Measurements from ENCODE around the gene ATP2A3. TPM values are rescaled to one million over a fixed set of nuclear protein-coding genes. Genes with fewer than 3 reads are reported as not detected.
A peak's percentile ranks its signal among the peaks of the same experiment; 100 is the strongest.

The ATP2A3 gene
- total and polyA plus RNA-seq, 2 donors (not counting 3 experiments of a cell fraction or from before 2014, with no cell fraction given) = 0.37 to 0.55 TPM

GRCh38 chr17:3892095-3892998, 71.9 kb downstream of the ATP2A3 start:
- FAIRE-seq (no peak), DNase-seq (ENCODE audit: low read depth, low spot score) (peak; percentile 55)
- Histone ChIP-seq H3K4me1 (ENCODE audit: control insufficient read depth, extremely low read depth, insufficient read depth, low read length) (peaks cover 58% of the 10 kb centered on the region), H3K79me2 (ENCODE audit: control insufficient read depth, insufficient read depth, low read length) (peaks cover 14% of the 10 kb centered on the region), H3K4me3 (replicated peaks in 1 of 3; ENCODE audit: insufficient read depth in 1 of 3, low read depth in 1 of 3, low read length in 3 of 3) (peak overlapping the region; percentile 41 to 59 (median 52)), H4K20me1 (replicated peaks; ENCODE audit: control insufficient read depth, extremely low read depth, insufficient read depth, low read length) (no peaks in the 10 kb centered on the region), H3K4me2 (ENCODE audit: insufficient read depth, low read length) (peak overlapping the region; percentile 1), H3K27ac (ENCODE audit: insufficient read depth, low read depth, low read length) (no peak overlapping the region), H3K9me3 (replicated peaks; ENCODE audit: control insufficient read depth, insufficient read depth, low read length) (no peaks in the 10 kb centered on the region), H3K9me1 (replicated peaks; ENCODE audit: control insufficient read depth, extremely low read depth, insufficient read depth, low read length) (no peaks in the 10 kb centered on the region), H3K36me3 (ENCODE audit: control insufficient read depth in 2 of 2, extremely low read depth in 1 of 2, insufficient read depth in 2 of 2, low read length in 2 of 2) (no peaks in the 10 kb centered on the region), H2AFZ (ENCODE audit: low read depth, low read length) (peak overlapping the region; percentile 71), H3K27me3 (ENCODE audit: control insufficient read depth in 2 of 2, insufficient read depth in 2 of 2, low read length in 2 of 2) (no peaks in the 10 kb centered on the region), H3K9ac (replicated peaks; ENCODE audit: extremely low read depth, insufficient read depth, low read length) (no peak overlapping the region)
- ChIA-PET POLR2A (no interaction called here), CTCF (interaction anchor here (1.0 to 9.2 kb wide), 4 partner anchors 12 to 47 kb away, joined by 3 to 82 read pairs (median 16); partner anchors contain the start of gene NCBP3)
- intact Hi-C loops (cut with micrococcal nuclease) (loop anchor here (2.0 kb wide), 1 partner anchor 28 kb away; no protein-coding TSS in a partner anchor), dilution Hi-C loops (cut with MboI; ENCODE audit: extremely low pct_ligation_motif_present, low sequenced_read_pairs) (no loop called here)
- BruUV-seq (replicated peaks) = no TSS peak
- TF ChIP-seq, protein P1, sequence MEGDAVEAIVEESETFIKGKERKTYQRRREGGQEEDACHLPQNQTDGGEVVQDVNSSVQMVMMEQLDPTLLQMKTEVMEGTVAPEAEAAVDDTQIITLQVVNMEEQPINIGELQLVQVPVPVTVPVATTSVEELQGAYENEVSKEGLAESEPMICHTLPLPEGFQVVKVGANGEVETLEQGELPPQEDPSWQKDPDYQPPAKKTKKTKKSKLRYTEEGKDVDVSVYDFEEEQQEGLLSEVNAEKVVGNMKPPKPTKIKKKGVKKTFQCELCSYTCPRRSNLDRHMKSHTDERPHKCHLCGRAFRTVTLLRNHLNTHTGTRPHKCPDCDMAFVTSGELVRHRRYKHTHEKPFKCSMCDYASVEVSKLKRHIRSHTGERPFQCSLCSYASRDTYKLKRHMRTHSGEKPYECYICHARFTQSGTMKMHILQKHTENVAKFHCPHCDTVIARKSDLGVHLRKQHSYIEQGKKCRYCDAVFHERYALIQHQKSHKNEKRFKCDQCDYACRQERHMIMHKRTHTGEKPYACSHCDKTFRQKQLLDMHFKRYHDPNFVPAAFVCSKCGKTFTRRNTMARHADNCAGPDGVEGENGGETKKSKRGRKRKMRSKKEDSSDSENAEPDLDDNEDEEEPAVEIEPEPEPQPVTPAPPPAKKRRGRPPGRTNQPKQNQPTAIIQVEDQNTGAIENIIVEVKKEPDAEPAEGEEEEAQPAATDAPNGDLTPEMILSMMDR (IDR thresholded peaks at IDR 0.05; ENCODE audit: extremely low read depth in 1 of 2, insufficient read depth in 1 of 2, low read depth in 1 of 2, low read length in 2 of 2) = no peak
- peak; percentile 74 for TF ChIP-seq MAX (IDR thresholded peaks at IDR 0.05; ENCODE audit: insufficient read depth, insufficient read length)
